HepG2 (cell line): ENCODE results near the gene SPACA4. TPM values are rescaled to one million over a fixed set of nuclear protein-coding genes. Genes with fewer than 3 reads are reported as not detected.

Source experiments
- AGO1 ChIP-seq: fragments of 200-400 bp; formaldehyde crosslinking; IDR thresholded peaks from 2 replicates; pipeline ENCODE4 v1.6.1; 2017; ENCODE audit warnings: mild to moderate bottlenecking, low read depth, low read length, moderate library complexity; ENCODE audit not compliant: poor library complexity, severe bottlenecking
- FUBP1 ChIP-seq: sonication (generic); formaldehyde crosslinking; IDR thresholded peaks from 2 replicates; pipeline ENCODE4 v1.5.1; 2020; ENCODE audit warnings: missing genetic modification reagents, mild to moderate bottlenecking, borderline replicate concordance
- KLF12 ChIP-seq: sonication (generic); formaldehyde crosslinking; IDR thresholded peaks from 2 replicates; pipeline ENCODE4 v1.4.0; 2020; ENCODE audit warnings: missing genetic modification reagents, borderline replicate concordance
- KLF6 ChIP-seq: IDR thresholded peaks from 2 replicates; pipeline ENCODE4 v1.8.0; 2016; ENCODE audit warnings: missing biosample characterization, missing genetic modification reagents
- MNT ChIP-seq: fragments of 450-650 bp; IDR thresholded peaks from 2 replicates; pipeline ENCODE4 v1.6.1; 2016
- MTA1 ChIP-seq: sonication (generic); formaldehyde crosslinking; IDR thresholded peaks from 2 replicates; pipeline ENCODE4 v1.4.0; 2020; ENCODE audit warnings: missing genetic modification reagents, mild to moderate bottlenecking, borderline replicate concordance
- MTA3 ChIP-seq: sonication (generic); formaldehyde crosslinking; IDR thresholded peaks from 2 replicates; pipeline ENCODE4 v1.4.0; 2020; ENCODE audit warnings: missing genetic modification reagents
- TCF7L2 ChIP-seq: IDR thresholded peaks from 2 replicates; pipeline ENCODE4 v1.6.1; 2011; ENCODE audit warnings: mild to moderate bottlenecking, low read depth, low read length, moderate library complexity
- U2AF1 ChIP-seq: fragments of 200-400 bp; formaldehyde crosslinking; optimal IDR thresholded peaks from 2 replicates; pipeline ENCODE3; 2017; ENCODE audit warnings: mild to moderate bottlenecking, low read depth, low read length
- ZNF205 ChIP-seq: IDR thresholded peaks from 2 replicates; pipeline ENCODE4 v1.6.1; 2018; ENCODE audit warnings: missing biosample characterization, missing genetic modification reagents
- ZNF251 ChIP-seq: sonication (generic); formaldehyde crosslinking; IDR thresholded peaks from 2 replicates; pipeline ENCODE4 v1.9.0; 2021; ENCODE audit warnings: mild to moderate bottlenecking, missing genetic modification reagents
- ZNF576 ChIP-seq: sonication (generic); formaldehyde crosslinking; IDR thresholded peaks from 2 replicates; pipeline ENCODE4 v1.4.0; 2020; ENCODE audit warnings: mild to moderate bottlenecking, missing genetic modification reagents
- polyA plus RNA-seq, 8 experiments: library from polyadenylated mRNA; depleted of rRNA in 3 of 8; stranded (reverse) in 7 of 8; unstranded in 1 of 8; fragments of >200 nt; fragmentation: Illumina TruSeq in 4 of 8; extraction: Trizol in 4 of 8; gene quantifications; 2 replicates each; pipeline versions ENCODE4 v1.2.1 to v1.2.3, GENCODE V29; 2011 to 2016; ENCODE audit warnings: low read depth in 4 of 8, missing spikeins in 1 of 8, mixed read lengths in 1 of 8; ENCODE audit not compliant: insufficient read depth in 1 of 8
- total RNA-seq, 5 experiments: library from RNA; depleted of rRNA; stranded (reverse); fragments of >200 nt; fragmentation: Illumina TruSeq; extraction: Trizol; gene quantifications; 2 replicates each; pipeline ENCODE4 v1.2.3, GENCODE V29; 2016; ENCODE audit warnings: low read depth in 1 of 5
- TF ChIP-seq, protein P1 (sequence below): sonication (generic); formaldehyde crosslinking; IDR thresholded peaks from 2 replicates; pipeline ENCODE4 v1.4.0; 2020; ENCODE audit warnings: missing genetic modification reagents, borderline replicate concordance
- TF ChIP-seq, protein P2 (sequence below): sonication (generic); formaldehyde crosslinking; IDR thresholded peaks from 2 replicates; pipeline ENCODE4 v1.5.0; 2020; ENCODE audit warnings: mild to moderate bottlenecking, missing genetic modification reagents
- TF ChIP-seq, protein P3 (sequence below): sonication (generic); formaldehyde crosslinking; IDR thresholded peaks from 2 replicates; pipeline ENCODE4 v1.8.1; 2023; ENCODE audit warnings: mild to moderate bottlenecking, inconsistent platforms, moderate library complexity, missing genetic modification reagents, borderline replicate concordance

The SPACA4 gene
- total and polyA plus RNA-seq, 2 of the 13 experiments (the other 11 are each of a cell fraction or from before 2014, with no cell fraction given) = not detected

GRCh38 chr19:48618916-48619691, 12.6 kb downstream of the SPACA4 start, which contains the start of the genes RPL18 and SPHK2 (continued):
- TF ChIP-seq, protein P1, sequence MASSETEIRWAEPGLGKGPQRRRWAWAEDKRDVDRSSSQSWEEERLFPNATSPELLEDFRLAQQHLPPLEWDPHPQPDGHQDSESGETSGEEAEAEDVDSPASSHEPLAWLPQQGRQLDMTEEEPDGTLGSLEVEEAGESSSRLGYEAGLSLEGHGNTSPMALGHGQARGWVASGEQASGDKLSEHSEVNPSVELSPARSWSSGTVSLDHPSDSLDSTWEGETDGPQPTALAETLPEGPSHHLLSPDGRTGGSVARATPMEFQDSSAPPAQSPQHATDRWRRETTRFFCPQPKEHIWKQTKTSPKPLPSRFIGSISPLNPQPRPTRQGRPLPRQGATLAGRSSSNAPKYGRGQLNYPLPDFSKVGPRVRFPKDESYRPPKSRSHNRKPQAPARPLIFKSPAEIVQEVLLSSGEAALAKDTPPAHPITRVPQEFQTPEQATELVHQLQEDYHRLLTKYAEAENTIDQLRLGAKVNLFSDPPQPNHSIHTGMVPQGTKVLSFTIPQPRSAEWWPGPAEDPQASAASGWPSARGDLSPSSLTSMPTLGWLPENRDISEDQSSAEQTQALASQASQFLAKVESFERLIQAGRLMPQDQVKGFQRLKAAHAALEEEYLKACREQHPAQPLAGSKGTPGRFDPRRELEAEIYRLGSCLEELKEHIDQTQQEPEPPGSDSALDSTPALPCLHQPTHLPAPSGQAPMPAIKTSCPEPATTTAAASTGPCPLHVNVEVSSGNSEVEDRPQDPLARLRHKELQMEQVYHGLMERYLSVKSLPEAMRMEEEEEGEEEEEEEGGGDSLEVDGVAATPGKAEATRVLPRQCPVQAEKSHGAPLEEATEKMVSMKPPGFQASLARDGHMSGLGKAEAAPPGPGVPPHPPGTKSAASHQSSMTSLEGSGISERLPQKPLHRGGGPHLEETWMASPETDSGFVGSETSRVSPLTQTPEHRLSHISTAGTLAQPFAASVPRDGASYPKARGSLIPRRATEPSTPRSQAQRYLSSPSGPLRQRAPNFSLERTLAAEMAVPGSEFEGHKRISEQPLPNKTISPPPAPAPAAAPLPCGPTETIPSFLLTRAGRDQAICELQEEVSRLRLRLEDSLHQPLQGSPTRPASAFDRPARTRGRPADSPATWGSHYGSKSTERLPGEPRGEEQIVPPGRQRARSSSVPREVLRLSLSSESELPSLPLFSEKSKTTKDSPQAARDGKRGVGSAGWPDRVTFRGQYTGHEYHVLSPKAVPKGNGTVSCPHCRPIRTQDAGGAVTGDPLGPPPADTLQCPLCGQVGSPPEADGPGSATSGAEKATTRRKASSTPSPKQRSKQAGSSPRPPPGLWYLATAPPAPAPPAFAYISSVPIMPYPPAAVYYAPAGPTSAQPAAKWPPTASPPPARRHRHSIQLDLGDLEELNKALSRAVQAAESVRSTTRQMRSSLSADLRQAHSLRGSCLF (CRISPR knock-in tag) = no peak
- TF ChIP-seq ZNF251 (CRISPR knock-in tag) (no peak), ZNF576 (CRISPR knock-in tag) (no peak), KLF12 (CRISPR knock-in tag) (peak; percentile 16; the same call in 1 of the 2 replicates), FUBP1 (CRISPR knock-in tag) (peak; percentile 75; the same call in 1 of the 2 replicates), TCF7L2 (no peak), U2AF1 (peak; percentile 100), KLF6 (CRISPR knock-in tag) (peak; percentile 69; the same call in 1 of the 2 replicates), ZNF205 (peak; percentile 88), MTA1 (no peak; the same call in 1 of the 2 replicates), MTA3 (CRISPR knock-in tag) (no peak), AGO1 (peak; percentile 49), MNT (no peak; the same call in none of the 2 replicates)
- TF ChIP-seq, protein P2, sequence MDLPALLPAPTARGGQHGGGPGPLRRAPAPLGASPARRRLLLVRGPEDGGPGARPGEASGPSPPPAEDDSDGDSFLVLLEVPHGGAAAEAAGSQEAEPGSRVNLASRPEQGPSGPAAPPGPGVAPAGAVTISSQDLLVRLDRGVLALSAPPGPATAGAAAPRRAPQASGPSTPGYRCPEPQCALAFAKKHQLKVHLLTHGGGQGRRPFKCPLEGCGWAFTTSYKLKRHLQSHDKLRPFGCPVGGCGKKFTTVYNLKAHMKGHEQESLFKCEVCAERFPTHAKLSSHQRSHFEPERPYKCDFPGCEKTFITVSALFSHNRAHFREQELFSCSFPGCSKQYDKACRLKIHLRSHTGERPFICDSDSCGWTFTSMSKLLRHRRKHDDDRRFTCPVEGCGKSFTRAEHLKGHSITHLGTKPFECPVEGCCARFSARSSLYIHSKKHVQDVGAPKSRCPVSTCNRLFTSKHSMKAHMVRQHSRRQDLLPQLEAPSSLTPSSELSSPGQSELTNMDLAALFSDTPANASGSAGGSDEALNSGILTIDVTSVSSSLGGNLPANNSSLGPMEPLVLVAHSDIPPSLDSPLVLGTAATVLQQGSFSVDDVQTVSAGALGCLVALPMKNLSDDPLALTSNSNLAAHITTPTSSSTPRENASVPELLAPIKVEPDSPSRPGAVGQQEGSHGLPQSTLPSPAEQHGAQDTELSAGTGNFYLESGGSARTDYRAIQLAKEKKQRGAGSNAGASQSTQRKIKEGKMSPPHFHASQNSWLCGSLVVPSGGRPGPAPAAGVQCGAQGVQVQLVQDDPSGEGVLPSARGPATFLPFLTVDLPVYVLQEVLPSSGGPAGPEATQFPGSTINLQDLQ (CRISPR knock-in tag) = peak; percentile 91
- TF ChIP-seq, protein P3, sequence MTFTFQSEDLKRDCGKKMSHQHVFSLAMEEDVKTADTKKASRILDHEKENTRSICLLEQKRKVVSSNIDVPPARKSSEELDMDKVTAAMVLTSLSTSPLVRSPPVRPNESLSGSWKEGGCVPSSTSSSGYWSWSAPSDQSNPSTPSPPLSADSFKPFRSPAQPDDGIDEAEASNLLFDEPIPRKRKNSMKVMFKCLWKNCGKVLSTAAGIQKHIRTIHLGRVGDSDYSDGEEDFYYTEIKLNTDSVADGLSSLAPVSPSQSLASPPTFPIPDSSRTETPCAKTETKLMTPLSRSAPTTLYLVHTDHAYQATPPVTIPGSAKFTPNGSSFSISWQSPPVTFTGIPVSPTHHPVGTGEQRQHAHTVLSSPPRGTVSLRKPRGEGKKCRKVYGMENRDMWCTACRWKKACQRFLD (CRISPR knock-in tag) = no peak
